Epithelial cell of proximal tubule (primary cell): Measurements from ENCODE around the gene RAB15. TPM values are rescaled to one million over a fixed set of nuclear protein-coding genes. Genes with fewer than 3 reads are reported as not detected.

Experiments
- DNase-seq: peaks from one replicate; pipeline ENCODE4 v3.0.0-alpha.2; 2011; ENCODE audit warnings: low read depth
- H3K4me3 ChIP-seq: 2 replicates; pipeline ENCODE4 v1.5.1; 2011; ENCODE audit warnings: low read depth, mild to moderate bottlenecking, low read length
- CTCF ChIP-seq: conservative IDR thresholded peaks from 2 replicates; pipeline ENCODE4 v1.5.1; 2012; ENCODE audit warnings: low read depth, mild to moderate bottlenecking, low read length
- total RNA-seq: library from RNA; depleted of rRNA; stranded (reverse); fragments of >200 nt; gene quantifications from 2 replicates; pipeline ENCODE4 v1.2.3, GENCODE V29; 2015

Gene RAB15
- total RNA-seq, 1 donor from 2014 or later = 21.2 TPM

- TF ChIP-seq CTCF = no peak
- DNase-seq = no peak
- no peak overlapping the region for H3K4me3 ChIP-seq
Measured at GRCh38 chr14:64899958-64900357, 72.2 kb downstream of the RAB15 start.

Other genes with a start within 250 kb of the RAB15 start
- 0.36 and 1.8 TPM in 2 replicates for gene SPTB, start 92.4 kb downstream of the RAB15 start, total RNA-seq
- gene CHURC1, start 57.9 kb downstream of the RAB15 start, total RNA-seq = 35.2 and 92.7 TPM in 2 replicates
- not detected in 2 replicates for gene GPX2, start 29.6 kb downstream of the RAB15 start, total RNA-seq
- gene FNTB, start 14.6 kb upstream of the RAB15 start, total RNA-seq = 16.6 and 21.0 TPM in 2 replicates
- gene MAX, start 130.2 kb upstream of the RAB15 start, total RNA-seq = 27.4 and 31.3 TPM in 2 replicates